SK-N-SH (cell line): ENCODE results near the gene NEURL1. TPM values are rescaled to one million over a fixed set of nuclear protein-coding genes. Genes with fewer than 3 reads are reported as not detected.

Experiments used
- CTCF ChIA-PET: fragments of 300-600, 350-600 bp; formaldehyde crosslinking; extraction: SDS; loops from one replicate; lab custom pipeline; 2021; lab: Yijun Ruan, JAX
- POLR2A ChIA-PET: fragments of 350-600 bp; sonication (Branson Sonifier 250); formaldehyde crosslinking; extraction: SDS; loops from one replicate; lab custom pipeline; 2020; ENCODE audit warnings: antibody characterized with exemption, inconsistent platforms; lab: Yijun Ruan, JAX
- DNase-seq: peaks from one replicate; pipeline ENCODE4 v3.0.0; 2012
- H2AFZ ChIP-seq: fragments of 200-600 bp; sonication (generic); 2 replicates; pipeline ENCODE4 v1.8.1; 2016; ENCODE audit warnings: antibody characterized with exemption, mild to moderate bottlenecking, low read depth
- H3F3A ChIP-seq: fragments of 200-600 bp; sonication (generic); replicated peaks from 2 replicates; pipeline ENCODE3; 2016; ENCODE audit warnings: antibody characterized with exemption, mild to moderate bottlenecking; ENCODE audit not compliant: insufficient read depth
- H3K27ac ChIP-seq, 2 experiments: fragments of 200-500 bp in 1 of 2; fragments of 200-600 bp in 1 of 2; sonication (Bioruptor generic) in 1 of 2; sonication (generic), shearing (Covaris generic) in 1 of 2; 2 replicates each; pipeline versions ENCODE4 v1.5.1 to v1.6.1; 2014 to 2016; ENCODE audit warnings: low read depth in 2 of 2, inconsistent platforms in 1 of 2, low read length in 1 of 2, mild to moderate bottlenecking in 1 of 2, mixed read lengths in 1 of 2
- H3K27me3 ChIP-seq: fragments of 200-600 bp; sonication (generic), shearing (Covaris generic); 2 replicates; pipeline ENCODE4 v1.6.1; 2016; ENCODE audit warnings: mixed run types; ENCODE audit not compliant: insufficient read depth
- H3K36me3 ChIP-seq, 2 experiments: fragments of 200-500 bp in 1 of 2; fragments of 200-600 bp in 1 of 2; sonication (Bioruptor generic) in 1 of 2; sonication (generic) in 1 of 2; replicated peaks in 1 of 2; 2 replicates each; pipeline versions ENCODE3 to v1.5.1; 2014 to 2016; ENCODE audit warnings: low read length in 1 of 2, mild to moderate bottlenecking in 1 of 2; ENCODE audit not compliant: insufficient read depth in 2 of 2, control insufficient read depth in 1 of 2
- H3K4me1 ChIP-seq, 2 experiments: fragments of 200-500 bp in 1 of 2; fragments of 200-600 bp in 1 of 2; sonication (Bioruptor generic) in 1 of 2; sonication (generic), shearing (Covaris generic) in 1 of 2; 2 replicates each; pipeline versions ENCODE4 v1.5.1 to v1.6.1; 2014 to 2016; ENCODE audit warnings: low read depth in 1 of 2, low read length in 1 of 2, mixed run types in 1 of 2; ENCODE audit not compliant: insufficient read depth in 2 of 2, control insufficient read depth in 1 of 2
- H3K4me2 ChIP-seq: fragments of 200-600 bp; sonication (generic), shearing (Covaris generic); 2 replicates; pipeline ENCODE4 v1.6.1; 2017; ENCODE audit warnings: mixed run types
- H3K4me3 ChIP-seq, 2 experiments: fragments of 200-500 bp in 1 of 2; fragments of 200-600 bp in 1 of 2; sonication (Bioruptor generic) in 1 of 2; sonication (generic), shearing (Covaris generic) in 1 of 2; 2 replicates each; pipeline versions ENCODE4 v1.5.1 to v1.8.1; 2014 to 2016; ENCODE audit warnings: low read depth in 2 of 2, inconsistent platforms in 1 of 2, low read length in 1 of 2, mild to moderate bottlenecking in 1 of 2, mixed read lengths in 1 of 2, moderate library complexity in 1 of 2
- H3K79me2 ChIP-seq: fragments of 200-600 bp; sonication (generic); 2 replicates; pipeline ENCODE4 v1.8.1; 2017; ENCODE audit warnings: mild to moderate bottlenecking; ENCODE audit not compliant: insufficient read depth
- H3K9ac ChIP-seq: fragments of 200-600 bp; sonication (generic); 2 replicates; pipeline ENCODE4 v1.6.1; 2017; ENCODE audit warnings: mixed run types
- H3K9me2 ChIP-seq: fragments of 200-600 bp; sonication (generic); 2 replicates; pipeline ENCODE4 v1.6.1; 2017; ENCODE audit warnings: mixed run types
- H3K9me3 ChIP-seq: fragments of 200-600 bp; sonication (generic); 2 replicates; pipeline ENCODE4 v1.6.1; 2017; ENCODE audit warnings: mixed run types, mild to moderate bottlenecking, moderate library complexity
- H4K20me1 ChIP-seq: fragments of 200-600 bp; sonication (generic); 2 replicates; pipeline ENCODE4 v1.6.1; 2017; ENCODE audit warnings: mild to moderate bottlenecking, mixed run types; ENCODE audit not compliant: insufficient read depth
- ELF1 ChIP-seq: IDR thresholded peaks from 2 replicates; pipeline ENCODE4 v1.4.0; 2012
- EP300 ChIP-seq, 2 experiments: IDR thresholded peaks; 2 replicates each; pipeline versions ENCODE4 v1.4.0 to v1.6.1; 2012; ENCODE audit warnings: borderline replicate concordance in 1 of 2, low read depth in 1 of 2, low read length in 1 of 2
- EZH2phosphoT487 ChIP-seq: fragments of 200-600 bp; sonication (generic); IDR thresholded peaks from 2 replicates; pipeline ENCODE4 v1.6.1; 2017; ENCODE audit warnings: low read depth, mixed run types, mild to moderate bottlenecking, antibody characterized with exemption, moderate library complexity, borderline replicate concordance
- FOSL2 ChIP-seq: IDR thresholded peaks from 2 replicates; pipeline ENCODE4 v1.4.0; 2012; ENCODE audit warnings: low read depth, mild to moderate bottlenecking, moderate library complexity, borderline replicate concordance
- FOXJ3 ChIP-seq: sonication (generic); formaldehyde crosslinking; IDR thresholded peaks from 2 replicates; pipeline ENCODE4 v1.5.1; 2020; ENCODE audit warnings: mild to moderate bottlenecking, missing genetic modification reagents
- FOXM1 ChIP-seq: IDR thresholded peaks from 2 replicates; pipeline ENCODE4 v1.4.0; 2012; ENCODE audit warnings: low read depth, mild to moderate bottlenecking
- GATA2 ChIP-seq: sonication (generic); formaldehyde crosslinking; IDR thresholded peaks from 2 replicates; pipeline ENCODE4 v1.5.0; 2020; ENCODE audit warnings: mild to moderate bottlenecking, missing genetic modification reagents
- JUND ChIP-seq: IDR thresholded peaks from 2 replicates; pipeline ENCODE4 v1.4.0; 2012
- MEF2A ChIP-seq: IDR thresholded peaks from 2 replicates; pipeline ENCODE4 v1.4.0; 2012; ENCODE audit warnings: low read depth, borderline replicate concordance
- NFIC ChIP-seq: IDR thresholded peaks from 2 replicates; pipeline ENCODE4 v1.4.0; 2012; ENCODE audit warnings: borderline replicate concordance
- NRF1 ChIP-seq: IDR thresholded peaks from 2 replicates; pipeline ENCODE4 v1.6.1; 2012; ENCODE audit warnings: low read depth, mild to moderate bottlenecking, low read length
- POLR2AphosphoS5 ChIP-seq: IDR thresholded peaks from 2 replicates; pipeline ENCODE4 v1.6.1; 2012; ENCODE audit warnings: low read depth, low read length
- RAD21 ChIP-seq: IDR thresholded peaks from 2 replicates; pipeline ENCODE4 v1.6.1; 2012; ENCODE audit warnings: mild to moderate bottlenecking, low read length
- RCOR1 ChIP-seq: fragments of 150-350 bp; IDR thresholded peaks from 2 replicates; pipeline ENCODE4 v1.6.1; 2017; ENCODE audit warnings: antibody characterized with exemption, low read length
- SMC3 ChIP-seq: IDR thresholded peaks from 2 replicates; pipeline ENCODE4 v1.6.1; 2012; ENCODE audit warnings: low read depth, low read length, improper control_type of control experiment
- TAF1 ChIP-seq: IDR thresholded peaks from 2 replicates; pipeline ENCODE4 v1.6.1; 2012; ENCODE audit warnings: low read depth, mild to moderate bottlenecking, low read length, moderate library complexity, borderline replicate concordance
- YY1 ChIP-seq: IDR thresholded peaks from 2 replicates; pipeline ENCODE4 v1.4.0; 2012; ENCODE audit warnings: low read depth, mild to moderate bottlenecking
- WGBS: methylation state at CpG from one replicate; pipeline ENCODE4 v1.1.6; 2017; ENCODE audit warnings: low lambda C conversion rate; 5-methylcytosine and 5-hydroxymethylcytosine counted together
- polyA plus RNA-seq, 3 experiments: library from polyadenylated mRNA; depleted of rRNA; stranded (reverse); fragments of >200 nt; gene quantifications; 2 replicates each; pipeline ENCODE4 v1.2.3, GENCODE V29; 2012
- TF ChIP-seq, protein P1 (sequence below): IDR thresholded peaks from 2 replicates; pipeline ENCODE4 v1.4.0; 2012; ENCODE audit warnings: low read depth, borderline replicate concordance
- TF ChIP-seq, protein P2 (sequence below): IDR thresholded peaks from 2 replicates; pipeline ENCODE4 v1.4.0; 2012; ENCODE audit warnings: low read depth
- TF ChIP-seq, protein P3 (sequence below): fragments of 200-600 bp; sonication (generic); IDR thresholded peaks from 2 replicates; pipeline ENCODE4 v1.6.1; 2017; ENCODE audit warnings: antibody characterized with exemption, mild to moderate bottlenecking, moderate library complexity

The NEURL1 gene
- polyA plus RNA-seq, 1 of the 3 experiments (the other 2 are of a cell fraction), result 0.05 TPM

DNA sequence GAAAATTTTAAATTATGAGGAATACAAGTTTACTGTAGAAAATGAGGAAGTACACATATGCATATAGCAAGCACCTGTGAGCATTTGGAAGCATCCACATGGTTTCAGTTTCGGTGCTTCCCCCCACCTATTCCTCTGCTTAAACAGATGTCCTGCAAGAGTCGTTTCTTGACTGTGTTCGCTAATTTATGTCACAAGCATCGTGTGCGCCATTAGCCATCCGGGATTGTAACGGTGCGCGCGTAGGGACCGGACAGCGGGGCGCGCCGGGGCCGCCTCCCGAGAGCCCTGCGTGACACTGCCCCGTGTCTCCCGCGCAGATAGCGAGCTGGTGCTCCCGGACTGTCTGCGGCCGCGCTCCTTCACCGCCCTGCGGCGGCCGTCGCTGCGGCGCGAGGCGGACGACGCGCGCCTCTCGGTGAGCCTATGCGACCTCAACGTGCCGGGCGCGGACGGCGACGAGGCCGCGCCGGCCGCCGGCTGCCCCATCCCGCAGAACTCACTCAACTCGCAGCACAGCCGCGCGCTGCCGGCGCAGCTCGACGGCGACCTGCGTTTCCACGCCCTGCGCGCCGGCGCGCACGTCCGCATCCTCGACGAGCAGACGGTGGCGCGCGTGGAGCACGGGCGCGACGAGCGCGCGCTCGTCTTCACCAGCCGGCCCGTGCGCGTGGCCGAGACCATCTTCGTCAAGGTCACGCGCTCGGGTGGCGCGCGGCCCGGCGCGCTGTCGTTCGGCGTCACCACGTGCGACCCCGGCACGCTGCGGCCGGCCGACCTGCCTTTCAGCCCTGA is 90.9 kb downstream of the NEURL1 start:
- no peaks in the 10 kb centered on the region for H3K9me3 ChIP-seq
- WGBS, result 96% methylated on average over 106 of the region's 111 CpGs
- no peak overlapping the region for H3K9ac ChIP-seq
- no peaks in the 10 kb centered on the region for H3F3A ChIP-seq
- no peaks in the 10 kb centered on the region for H3K79me2 ChIP-seq
- no peaks in the 10 kb centered on the region for H3K9me2 ChIP-seq
- no peak overlapping the region for H2AFZ ChIP-seq
- H3K27me3 ChIP-seq, result no peaks in the 10 kb centered on the region
- H3K4me3 ChIP-seq, result no peak overlapping the region
- CTCF ChIA-PET, result interaction anchor here (1.4 kb wide), 1 partner anchor 20 kb away, joined by 3 read pairs; no protein-coding TSS in a partner anchor
- H3K4me2 ChIP-seq, result no peak overlapping the region
- no peaks in the 10 kb centered on the region for H3K36me3 ChIP-seq
- no peak overlapping the region for H3K27ac ChIP-seq
- no peaks in the 10 kb centered on the region for H4K20me1 ChIP-seq
- POLR2A ChIA-PET, result no interaction called here
- TF ChIP-seq RCOR1 (no peak), NFIC (no peak), POLR2AphosphoS5 (no peak), TAF1 (no peak), FOSL2 (no peak), NRF1 (no peak), SMC3 (no peak), ELF1 (no peak), JUND (no peak), GATA2 (CRISPR knock-in tag) (no peak), MEF2A (no peak), FOXJ3 (CRISPR knock-in tag) (no peak), EZH2phosphoT487 (no peak), YY1 (no peak), RAD21 (no peak), EP300 (IDR thresholded peaks at IDR 0.05; ENCODE audit: borderline replicate concordance in 1 of 2, low read depth in 1 of 2, low read length in 1 of 2) (no peak), FOXM1 (no peak)
- TF ChIP-seq, protein P1, sequence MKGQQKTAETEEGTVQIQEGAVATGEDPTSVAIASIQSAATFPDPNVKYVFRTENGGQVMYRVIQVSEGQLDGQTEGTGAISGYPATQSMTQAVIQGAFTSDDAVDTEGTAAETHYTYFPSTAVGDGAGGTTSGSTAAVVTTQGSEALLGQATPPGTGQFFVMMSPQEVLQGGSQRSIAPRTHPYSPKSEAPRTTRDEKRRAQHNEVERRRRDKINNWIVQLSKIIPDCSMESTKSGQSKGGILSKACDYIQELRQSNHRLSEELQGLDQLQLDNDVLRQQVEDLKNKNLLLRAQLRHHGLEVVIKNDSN, result no peak
- TF ChIP-seq, protein P2, sequence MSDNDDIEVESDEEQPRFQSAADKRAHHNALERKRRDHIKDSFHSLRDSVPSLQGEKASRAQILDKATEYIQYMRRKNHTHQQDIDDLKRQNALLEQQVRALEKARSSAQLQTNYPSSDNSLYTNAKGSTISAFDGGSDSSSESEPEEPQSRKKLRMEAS, result no peak
- TF ChIP-seq, protein P3, sequence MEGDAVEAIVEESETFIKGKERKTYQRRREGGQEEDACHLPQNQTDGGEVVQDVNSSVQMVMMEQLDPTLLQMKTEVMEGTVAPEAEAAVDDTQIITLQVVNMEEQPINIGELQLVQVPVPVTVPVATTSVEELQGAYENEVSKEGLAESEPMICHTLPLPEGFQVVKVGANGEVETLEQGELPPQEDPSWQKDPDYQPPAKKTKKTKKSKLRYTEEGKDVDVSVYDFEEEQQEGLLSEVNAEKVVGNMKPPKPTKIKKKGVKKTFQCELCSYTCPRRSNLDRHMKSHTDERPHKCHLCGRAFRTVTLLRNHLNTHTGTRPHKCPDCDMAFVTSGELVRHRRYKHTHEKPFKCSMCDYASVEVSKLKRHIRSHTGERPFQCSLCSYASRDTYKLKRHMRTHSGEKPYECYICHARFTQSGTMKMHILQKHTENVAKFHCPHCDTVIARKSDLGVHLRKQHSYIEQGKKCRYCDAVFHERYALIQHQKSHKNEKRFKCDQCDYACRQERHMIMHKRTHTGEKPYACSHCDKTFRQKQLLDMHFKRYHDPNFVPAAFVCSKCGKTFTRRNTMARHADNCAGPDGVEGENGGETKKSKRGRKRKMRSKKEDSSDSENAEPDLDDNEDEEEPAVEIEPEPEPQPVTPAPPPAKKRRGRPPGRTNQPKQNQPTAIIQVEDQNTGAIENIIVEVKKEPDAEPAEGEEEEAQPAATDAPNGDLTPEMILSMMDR, result no peak
- peaks cover 0 to 11% of the 10 kb centered on the region in 2 experiments; a peak in 1 of 4 replicates for H3K4me1 ChIP-seq
- DNase-seq, result no peak
